Motor neuron (in vitro differentiated cells): ENCODE measurements around the gene PTPRD. TPM values are rescaled to one million over a fixed set of nuclear protein-coding genes. Genes with fewer than 3 reads are reported as not detected.
"Not testable (repeated sequence)": the region's sequence is repeated elsewhere in the genome, so short reads cannot be mapped to it uniquely, and the experiment has no call there.

Source experiments
- ATAC-seq, 8 experiments: fragments of 200-7000 bp; cut with Tn5 transposase; replicated peaks in 6 of 8; 2 replicates each; pipeline ENCODE4 v1.8.0; 2021; ENCODE audit warnings: mild to moderate bottlenecking in 8 of 8, moderate library complexity in 8 of 8
- H3K27ac ChIP-seq, 2 donors: fragments of 250-450 bp; sonication (Bioruptor Pico); 2 replicates each; pipeline ENCODE4 v1.9.0; 2021; ENCODE audit warnings: antibody characterized with exemption in 2 of 2, mild to moderate bottlenecking in 2 of 2, moderate library complexity in 1 of 2
- H3K4me1 ChIP-seq, 2 donors: fragments of 250-450 bp; sonication (Bioruptor Pico); replicated peaks in 1 of 2; 2 replicates each; pipeline ENCODE4 v1.6.1; 2021; ENCODE audit warnings: antibody characterized with exemption in 2 of 2, mild to moderate bottlenecking in 2 of 2, moderate library complexity in 1 of 2
- H3K4me3 ChIP-seq, 5 donors: fragments of 250-450 bp; sonication (Bioruptor Pico); 2 replicates each; pipeline ENCODE4 v1.9.0; 2021; ENCODE audit warnings: antibody characterized with exemption in 5 of 5, mild to moderate bottlenecking in 5 of 5, moderate library complexity in 4 of 5
- WGBS, 10 experiments: fragments of 450-650 bp; shearing (Covaris generic); methylation state at CpG; one replicate each; pipeline ENCODE4 v1.0.0; 2022; 5-methylcytosine and 5-hydroxymethylcytosine counted together
- in situ Hi-C, 9 experiments: fragments of 400-800 bp; cut with MboI; loops; one replicate each; pipeline ENCODE4 v1.15.0; 2021; ENCODE audit warnings: low sequenced_read_pairs in 9 of 9, low pct_unique_long_range_greater_than_20kb in 2 of 9; ENCODE audit not compliant: unreplicated experiment in 9 of 9
- total RNA-seq, 8 experiments: library from RNA; unstranded; fragments of 300-600 nt; gene quantifications; 2 replicates each; pipeline versions ENCODE4 v1.2.3 to v1.2.4, GENCODE V29; 2022

PTPRD gene
- total RNA-seq, 8 experiments from 2014 or later, result 0.15 to 175 (median 72.8) TPM

DNA sequence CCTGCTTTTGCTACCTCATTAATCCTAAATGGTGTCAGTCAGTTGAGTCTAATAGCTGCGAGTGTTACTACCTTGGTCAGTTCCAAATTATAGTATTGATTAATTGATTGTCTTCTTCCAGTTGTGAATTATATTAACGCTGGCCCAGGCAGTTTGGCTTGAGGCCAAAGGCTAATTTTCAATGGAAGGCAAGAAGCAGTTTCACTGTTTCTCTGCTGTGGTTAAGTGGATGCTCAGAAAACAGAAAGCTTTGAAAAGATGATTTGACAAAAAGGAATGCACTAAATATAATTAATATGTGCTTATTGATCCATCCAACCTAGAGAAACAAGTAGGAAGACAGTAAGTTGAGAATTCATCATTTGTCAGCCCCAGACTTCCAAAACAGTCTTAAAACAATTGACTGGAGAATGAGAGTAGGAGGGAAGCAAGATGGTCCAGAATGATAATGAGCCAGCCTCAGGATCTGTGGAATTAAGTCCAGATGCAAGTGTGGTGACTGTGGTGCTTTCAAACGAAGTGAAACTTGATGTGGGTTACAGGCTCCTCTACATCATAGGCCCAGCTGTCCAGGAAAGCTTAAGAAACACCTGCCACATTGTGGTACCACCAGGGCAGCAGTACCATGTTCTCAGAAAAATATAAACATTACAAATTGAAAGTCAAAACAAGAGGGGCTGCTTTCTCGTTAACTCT lies 1442.2 kb downstream of the PTPRD start:
- Histone ChIP-seq H3K27ac (peak overlapping the region in 1 of 2 donors; percentile 16), H3K4me1 (peaks cover 6 to 24% of the 10 kb centered on the region in 2 donors), H3K4me3 (no peak overlapping the region)
- in situ Hi-C loops, result no loop called here
- WGBS, 10 experiments, result 0 to 62% (median 38%) methylated on average over 1 to 4 of the region's 4 CpGs
- ATAC-seq, result peak in 5 of 8 experiments; percentile 36 to 66 (median 54)

DNA sequence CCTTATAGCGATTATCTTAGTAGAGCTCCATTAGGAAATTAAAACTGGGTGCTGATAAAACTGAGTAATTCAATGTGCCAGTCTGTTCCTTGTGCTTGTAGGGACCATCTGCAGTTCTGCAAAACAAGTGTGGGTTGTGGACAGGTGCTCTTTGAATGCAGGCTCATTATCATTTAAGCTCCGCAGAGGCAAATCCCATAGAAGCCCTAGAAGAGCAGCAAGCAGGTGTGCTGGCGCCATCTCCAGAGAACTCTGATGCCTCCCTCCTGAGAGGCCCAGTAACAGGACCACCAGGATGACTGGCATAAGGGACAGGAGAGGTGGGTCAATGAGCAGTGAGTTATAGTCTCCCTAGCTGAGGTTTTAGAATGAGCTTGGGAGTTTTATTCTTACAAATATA lies 1470.8 kb downstream of the PTPRD start:
- Histone ChIP-seq H3K4me3 (no peak overlapping the region), H3K27ac (no peak overlapping the region), H3K4me1 (no peaks in the 10 kb centered on the region)
- in situ Hi-C loops, result no loop called here
- WGBS, 10 experiments, result 10 to 100% (median 64%) methylated on average over 1 to 3 of the region's 3 CpGs; no CpG with 5 or more reads in 2 of the 10 experiments
- no peak for ATAC-seq

DNA sequence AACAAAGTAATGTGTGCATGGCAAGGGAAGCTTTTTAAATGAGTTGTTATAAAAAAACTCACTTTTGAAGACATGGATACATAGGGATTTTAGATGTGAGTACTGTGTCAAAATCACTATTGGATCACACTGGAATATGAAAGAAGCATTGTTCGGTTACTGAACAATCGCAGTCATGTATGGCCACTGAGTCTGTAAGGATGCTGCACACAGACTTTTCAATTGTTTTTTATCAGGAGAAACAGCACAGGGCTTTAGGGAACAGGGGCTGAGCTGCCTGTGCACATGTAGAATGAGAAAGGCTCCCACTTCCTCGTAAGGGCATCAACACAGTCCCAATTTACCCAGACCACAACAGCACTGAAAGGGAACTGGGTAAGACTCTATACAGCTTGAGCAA lies 1479.3 kb downstream of the PTPRD start:
- no peak overlapping the region for H3K4me3 ChIP-seq
- in situ Hi-C loops, result no loop called here
- no peaks in the 10 kb centered on the region for H3K4me1 ChIP-seq
- WGBS, 10 experiments, result 8 to 100% (median 89%) methylated on average over 1 to 3 of the region's 3 CpGs; no CpG with 5 or more reads in 2 of the 10 experiments
- H3K27ac ChIP-seq, result no peak overlapping the region
- ATAC-seq, result no peak

DNA sequence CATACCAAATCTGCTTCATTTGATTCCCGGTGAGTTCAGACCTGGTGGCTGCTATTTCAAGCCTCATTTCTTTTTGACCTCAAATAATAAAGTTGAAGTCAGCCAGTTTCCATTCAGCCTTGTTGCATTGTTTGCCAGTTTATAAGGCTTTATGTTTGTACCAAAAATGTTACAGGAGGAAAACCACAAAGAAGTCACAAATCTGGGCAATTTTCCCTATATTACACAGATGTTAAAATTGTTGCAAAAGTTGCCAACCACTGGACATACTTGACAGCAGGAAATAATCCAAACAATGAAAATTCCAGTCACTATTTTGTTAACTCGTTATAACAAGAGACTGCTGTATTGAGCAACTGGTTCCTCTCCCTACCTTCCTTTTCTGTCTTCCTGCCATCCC lies 1488.2 kb downstream of the PTPRD start:
- 0 to 100% (median 72%) methylated on average over 1 to 2 of the region's 2 CpGs for WGBS, 10 experiments
- in situ Hi-C loops, result no loop called here
- H3K4me3 ChIP-seq, result no peak overlapping the region
- no peak overlapping the region for H3K27ac ChIP-seq
- no peaks in the 10 kb centered on the region for H3K4me1 ChIP-seq
- ATAC-seq, result no peak

DNA sequence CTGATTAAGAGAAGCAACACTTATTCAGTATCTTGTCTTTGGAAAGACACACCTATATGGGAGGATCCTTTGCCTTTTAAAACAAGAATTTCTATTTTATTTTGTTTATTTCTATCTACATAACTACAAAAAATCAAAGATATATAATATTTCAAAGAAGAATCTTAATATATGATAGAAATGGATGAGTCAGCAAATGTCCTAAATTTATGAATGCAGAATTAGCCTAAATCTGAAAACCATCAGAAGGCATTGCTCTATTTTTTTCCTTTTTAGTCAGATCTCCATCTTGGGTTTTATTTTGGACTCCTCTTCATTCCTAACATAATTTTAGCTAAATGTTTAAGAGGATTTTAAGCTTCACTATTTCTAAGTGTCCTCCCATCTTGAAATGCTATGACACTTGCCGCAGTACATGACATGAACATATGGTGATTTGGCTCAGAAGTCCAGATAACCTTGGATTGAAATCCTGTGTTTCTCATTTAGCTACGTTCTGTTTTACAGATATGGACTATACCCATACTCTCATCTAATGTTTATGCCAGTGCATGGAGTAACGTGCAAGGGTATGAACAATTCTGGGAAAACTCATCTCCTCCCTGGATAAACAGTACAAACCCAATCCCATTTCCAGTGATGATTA lies 1490.4 kb downstream of the PTPRD start:
- WGBS, 10 experiments, result 21 to 100% (median 71%) methylated on average over 1 to 3 of the region's 3 CpGs; no CpG with 5 or more reads in 2 of the 10 experiments
- no peak for ATAC-seq

DNA sequence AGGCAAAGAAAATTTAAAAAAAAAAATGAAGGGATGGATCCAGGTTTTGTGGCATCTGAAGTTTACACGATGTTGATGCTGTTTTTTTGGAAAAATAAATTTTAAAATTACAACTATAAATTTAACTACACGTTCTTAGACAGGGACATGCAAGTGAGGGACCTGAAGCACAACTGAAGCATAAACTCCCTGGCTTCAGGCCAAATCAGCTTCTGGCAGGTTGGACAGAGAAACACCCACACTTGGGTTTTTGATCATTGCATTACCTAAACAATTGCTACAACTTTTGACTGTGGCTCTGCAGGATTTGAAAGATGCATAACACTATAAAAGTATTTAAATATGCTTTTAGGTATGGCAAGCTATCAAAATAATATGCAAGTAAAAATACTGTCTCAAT lies 1494.9 kb downstream of the PTPRD start:
- Histone ChIP-seq H3K4me3 (no peak overlapping the region), H3K4me1 (no peaks in the 10 kb centered on the region), H3K27ac (no peak overlapping the region)
- in situ Hi-C loops, result no loop called here
- 3 to 82% (median 42%) methylated on average over 1 to 2 of the region's 2 CpGs; no CpG with 5 or more reads in 1 of the 10 experiments for WGBS, 10 experiments
- ATAC-seq, result no peak

More for the DNA sequence above, 1490.4 kb downstream of the PTPRD start:
- no peak overlapping the region for H3K27ac ChIP-seq
- in situ Hi-C loops, result no loop called here
- no peak overlapping the region for H3K4me3 ChIP-seq
- no peaks in the 10 kb centered on the region for H3K4me1 ChIP-seq

DNA sequence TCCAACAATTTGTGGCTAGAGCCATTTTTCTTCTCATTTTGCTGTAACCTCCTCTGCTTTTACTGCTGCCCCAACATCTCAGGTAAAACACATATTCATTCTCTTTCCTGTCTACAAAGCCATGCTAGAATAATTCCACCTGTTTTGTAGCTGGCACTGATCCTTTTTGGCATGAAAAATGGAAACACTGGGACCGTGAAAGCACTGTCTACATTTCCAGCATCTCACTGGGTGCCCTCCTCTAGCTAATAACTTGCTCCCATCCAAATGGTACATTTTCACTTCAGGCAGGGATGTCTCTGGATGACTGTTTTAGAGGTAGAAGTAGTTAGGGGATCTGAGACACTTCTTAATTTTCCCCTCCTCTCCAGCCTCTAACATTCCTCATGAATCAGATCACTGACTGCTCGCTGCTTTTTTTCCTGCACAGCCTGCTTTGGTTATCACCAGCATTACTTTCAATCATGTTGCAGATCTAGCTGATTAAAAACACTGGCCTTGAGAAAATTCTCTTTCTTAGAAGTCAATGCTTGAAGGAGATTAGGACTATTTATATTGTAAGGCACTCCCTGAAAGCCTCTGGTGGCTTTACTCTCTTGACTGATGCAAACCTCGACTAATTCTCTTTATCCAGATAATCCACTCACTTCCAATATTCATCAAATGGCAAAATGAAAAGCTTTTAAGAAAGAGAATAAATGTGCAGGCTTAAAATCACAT lies 1500.6 kb downstream of the PTPRD start:
- Histone ChIP-seq H3K27ac (no peak overlapping the region), H3K4me1 (no peaks in the 10 kb centered on the region), H3K4me3 (no peak overlapping the region)
- in situ Hi-C loops, result no loop called here
- 0 to 94% (median 50%) methylated on average over 1 to 3 of the region's 3 CpGs; no CpG with 5 or more reads in 1 of the 10 experiments for WGBS, 10 experiments
- ATAC-seq, result no peak

DNA sequence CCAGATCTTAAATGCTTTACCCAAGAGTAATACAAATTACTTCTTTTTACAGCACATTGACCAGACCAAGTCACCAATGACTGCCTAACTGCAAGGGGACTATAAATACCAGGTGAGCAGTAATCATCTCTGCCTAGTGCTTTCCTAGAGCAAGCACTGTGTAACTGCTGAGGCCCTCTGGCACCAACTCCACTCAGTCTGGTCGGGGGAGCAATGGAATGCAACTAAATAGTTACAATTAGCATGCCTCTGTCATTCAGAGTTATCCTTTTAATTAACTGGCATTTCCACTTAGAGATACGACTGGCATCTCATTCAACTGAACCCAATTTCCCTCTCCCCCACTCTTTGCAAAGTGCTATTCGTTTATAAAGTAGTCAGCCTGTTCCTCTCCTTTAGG lies 1504.2 kb downstream of the PTPRD start:
- no peak for ATAC-seq
- in situ Hi-C loops, result no loop called here
- H3K27ac ChIP-seq, result no peak overlapping the region
- H3K4me3 ChIP-seq, result no peak overlapping the region
- WGBS, 10 experiments, result 0 to 72% (median 48%) methylated on average over 1 to 3 of the region's 3 CpGs; no CpG with 5 or more reads in 2 of the 10 experiments
- no peaks in the 10 kb centered on the region for H3K4me1 ChIP-seq

DNA sequence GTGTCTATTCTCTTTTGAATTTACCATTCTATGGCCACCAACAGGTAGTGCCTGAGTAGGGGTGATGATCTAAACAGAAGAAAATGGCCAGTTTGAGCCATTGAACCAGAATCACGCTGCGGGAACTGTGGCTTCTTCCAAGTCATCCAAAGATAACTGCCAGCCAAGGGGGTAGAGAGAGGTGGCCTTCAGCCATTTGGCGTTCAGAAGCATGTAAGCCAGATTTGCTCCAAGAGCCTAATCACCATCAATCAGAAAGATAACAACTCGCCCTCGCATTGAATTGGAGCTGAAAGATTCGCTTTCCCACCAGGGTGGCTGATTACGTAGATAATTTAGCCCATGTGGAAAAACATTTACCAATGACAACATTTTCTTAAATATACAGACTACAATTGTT lies 1510.5 kb downstream of the PTPRD start:
- WGBS, 10 experiments, result 0 to 93% (median 77%) methylated on average over 1 to 5 of the region's 7 CpGs; no CpG with 5 or more reads in 2 of the 10 experiments
- no peaks in the 10 kb centered on the region for H3K4me1 ChIP-seq
- ATAC-seq, result no peak
- in situ Hi-C loops, result no loop called here
- no peak overlapping the region for H3K4me3 ChIP-seq
- no peak overlapping the region for H3K27ac ChIP-seq

DNA sequence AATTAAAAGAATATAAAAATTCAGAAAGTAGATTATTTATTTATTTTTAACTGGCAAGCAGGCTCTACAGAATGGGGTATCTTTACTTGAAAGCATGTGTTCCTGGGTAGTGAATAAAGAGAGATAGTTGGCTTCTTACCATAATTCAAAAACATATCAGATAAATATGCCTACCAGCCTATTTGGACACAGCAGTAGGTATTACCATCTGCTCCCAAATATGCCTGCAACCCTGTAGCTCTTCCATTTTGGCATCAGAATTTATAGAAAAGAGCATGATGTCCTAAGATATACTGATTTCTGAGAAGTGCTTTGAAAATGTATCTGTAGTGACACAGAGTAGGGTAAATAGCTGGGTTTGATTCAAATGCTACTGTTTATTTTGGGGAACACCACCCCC lies 1512.7 kb downstream of the PTPRD start:
- Histone ChIP-seq H3K27ac (no peak overlapping the region), H3K4me1 (no peaks in the 10 kb centered on the region), H3K4me3 (no peak overlapping the region)
- in situ Hi-C loops, result no loop called here
- no peak for ATAC-seq

DNA sequence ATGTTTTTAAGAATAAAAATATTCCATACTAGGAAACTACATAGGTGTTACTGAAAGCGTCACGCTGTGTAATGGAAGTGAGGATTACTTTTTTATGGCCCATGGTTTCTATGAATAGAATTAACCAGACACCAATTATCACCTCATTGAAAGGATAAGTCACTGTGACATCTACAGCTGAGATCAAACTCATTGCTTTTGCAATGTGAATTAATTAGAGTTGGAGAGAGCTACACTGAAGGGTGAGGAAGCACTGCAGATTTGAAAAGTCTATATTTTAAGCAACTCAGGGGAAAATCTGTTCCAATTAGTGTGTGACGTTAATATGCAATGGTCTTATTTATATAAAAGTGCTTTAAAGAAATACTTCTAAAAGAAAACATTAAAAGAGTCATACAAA lies 1513.2 kb downstream of the PTPRD start:
- peak in 3 of 8 experiments; percentile 34 to 42 (median 39) for ATAC-seq
- WGBS, 10 experiments, result 19 to 86% (median 76%) methylated on average over 1 to 3 of the region's 3 CpGs
- Histone ChIP-seq H3K4me1 (no peaks in the 10 kb centered on the region), H3K27ac (no peak overlapping the region), H3K4me3 (no peak overlapping the region)
- in situ Hi-C loops, result no loop called here

DNA sequence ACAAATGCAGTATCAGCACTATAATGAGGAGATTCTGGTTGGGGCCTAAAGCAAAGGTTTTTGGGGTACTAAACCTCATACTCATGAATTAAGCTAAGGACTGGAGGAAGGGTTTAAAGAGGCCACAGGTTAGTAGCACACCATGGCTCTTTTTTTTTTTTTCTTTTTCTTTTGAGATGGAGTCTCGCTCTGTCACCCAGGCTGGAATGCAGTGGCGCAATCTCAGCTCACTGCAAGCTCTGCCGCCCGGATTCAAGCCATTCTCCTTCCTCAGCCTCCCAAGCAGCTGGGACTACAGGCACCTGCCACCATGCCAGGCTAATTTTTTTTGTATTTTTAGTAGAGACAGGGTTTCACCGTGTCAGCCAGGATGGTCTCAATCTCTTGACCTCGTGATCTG lies 1515.5 kb downstream of the PTPRD start:
- ATAC-seq, H3K4me1 ChIP-seq, H3K4me3 ChIP-seq, in situ Hi-C loops, H3K27ac ChIP-seq: not testable (repeated sequence)
- WGBS, 10 experiments, result 20 to 89% (median 81%) methylated on average over 1 to 6 of the region's 6 CpGs; no CpG with 5 or more reads in 3 of the 10 experiments

DNA sequence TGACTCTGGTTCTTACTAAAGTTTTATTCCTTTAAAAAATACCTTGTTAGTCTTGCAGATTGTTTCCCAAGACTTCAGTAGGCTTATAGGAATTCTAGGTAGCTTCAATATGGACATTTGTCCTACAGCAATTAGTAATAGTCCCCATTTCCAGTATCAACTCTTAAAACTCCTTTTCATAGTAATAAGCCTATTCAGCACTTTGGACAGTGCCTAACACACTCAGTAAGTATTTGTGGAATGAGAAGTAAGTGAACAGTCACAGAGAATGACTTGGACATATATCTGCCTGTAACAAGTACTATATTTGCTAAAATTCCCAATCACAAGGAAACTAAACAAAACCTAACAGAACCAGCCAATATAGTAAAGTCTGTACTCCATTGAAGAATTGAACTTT lies 1521.4 kb downstream of the PTPRD start:
- no peak for ATAC-seq
- in situ Hi-C loops, result no loop called here
- no peak overlapping the region for H3K27ac ChIP-seq
- peaks cover 0 to 4% of the 10 kb centered on the region in 2 donors for H3K4me1 ChIP-seq
- H3K4me3 ChIP-seq, result no peak overlapping the region
